Epithelial cell of proximal tubule (primary cell): Measurements from ENCODE around the gene VSTM4. TPM values are rescaled to one million over a fixed set of nuclear protein-coding genes. Genes with fewer than 3 reads are reported as not detected.

ENCODE experiments used
- DNase-seq: peaks from one replicate; pipeline ENCODE4 v3.0.0-alpha.2; 2011; ENCODE audit warnings: low read depth
- H3K4me3 ChIP-seq: 2 replicates; pipeline ENCODE4 v1.5.1; 2011; ENCODE audit warnings: low read depth, mild to moderate bottlenecking, low read length
- CTCF ChIP-seq: conservative IDR thresholded peaks from 2 replicates; pipeline ENCODE4 v1.5.1; 2012; ENCODE audit warnings: low read depth, mild to moderate bottlenecking, low read length
- total RNA-seq: library from RNA; depleted of rRNA; stranded (reverse); fragments of >200 nt; gene quantifications from 2 replicates; pipeline ENCODE4 v1.2.3, GENCODE V29; 2015

VSTM4 gene
- total RNA-seq, 1 donor from 2014 or later: 0.40 TPM

DNA sequence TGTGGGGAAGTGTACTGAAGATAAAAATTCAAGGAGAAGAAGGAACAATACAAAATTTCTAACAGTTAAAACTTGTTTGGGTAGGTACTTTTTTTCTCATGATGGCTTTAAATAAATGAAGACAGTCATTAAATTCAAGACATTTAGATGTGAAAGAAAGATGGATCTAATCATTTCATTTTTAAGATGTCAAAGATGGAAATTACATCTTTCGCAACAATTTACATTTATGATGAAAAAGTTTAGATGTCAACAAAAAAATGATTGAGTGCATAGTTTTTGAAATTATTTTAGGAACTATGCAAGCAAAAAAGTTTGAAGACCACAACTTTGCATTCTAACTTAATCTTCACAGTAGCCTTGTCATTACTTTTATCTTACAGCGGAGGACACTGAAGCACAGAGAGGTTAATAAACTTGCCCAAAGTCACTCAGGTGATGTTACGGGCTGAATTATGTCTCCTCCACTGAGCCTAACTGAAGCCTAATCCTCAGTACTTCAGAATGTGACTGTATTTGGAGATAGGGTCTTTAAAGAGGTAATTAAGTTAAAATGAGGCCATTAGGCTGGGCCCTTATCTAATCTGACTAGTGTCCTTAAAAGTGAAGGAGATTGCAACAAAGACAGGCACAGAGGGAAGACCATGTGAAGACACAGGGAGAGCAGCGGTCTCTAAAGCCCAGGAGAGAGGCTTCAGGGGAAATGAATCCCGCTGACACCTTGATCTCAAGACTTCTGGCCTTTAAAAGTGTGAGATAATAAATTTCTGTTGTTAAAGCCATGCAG is 48.2 kb downstream of the VSTM4 start:
- DNase-seq: no peak
- H3K4me3 ChIP-seq: no peak overlapping the region
- no peak for TF ChIP-seq CTCF

DNA sequence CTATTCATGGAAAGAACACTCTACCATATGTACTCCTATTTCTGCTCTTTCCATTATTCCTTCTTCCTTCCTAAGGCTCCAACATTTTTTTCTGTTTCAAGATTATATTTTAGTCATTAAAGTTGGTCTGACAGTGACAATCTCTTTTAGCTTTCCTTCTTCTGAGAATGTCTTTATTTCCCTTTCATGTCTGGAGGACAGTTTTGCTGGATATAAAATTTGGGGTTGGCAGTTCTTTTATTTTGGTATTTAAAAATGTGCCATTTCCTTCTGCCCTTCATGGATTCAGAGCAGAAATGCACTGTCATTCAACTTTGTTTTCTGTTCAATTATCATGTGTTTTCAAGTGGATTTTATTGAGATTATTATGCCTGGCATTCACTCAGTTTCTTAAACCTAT is 53.1 kb downstream of the VSTM4 start:
- DNase-seq: no peak
- TF ChIP-seq CTCF: no peak
- H3K4me3 ChIP-seq: no peak overlapping the region

DNA sequence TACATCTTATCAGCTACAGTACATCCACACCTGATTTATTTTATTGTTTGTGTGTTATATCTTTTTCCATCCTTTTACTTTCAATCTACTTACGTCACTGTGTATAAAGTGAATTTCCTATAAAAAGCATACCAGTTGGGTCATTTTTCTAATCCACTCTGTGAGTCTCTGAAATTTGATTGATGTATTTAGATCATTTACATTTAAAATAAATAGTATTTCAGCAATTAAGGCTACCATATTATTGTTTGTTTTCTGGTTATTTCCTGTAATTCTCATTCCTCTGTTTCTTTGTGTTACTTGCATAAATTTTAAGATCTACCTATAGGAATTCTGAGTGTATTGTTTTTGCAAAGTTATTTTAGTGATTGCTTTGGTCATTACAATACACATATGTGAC is 53.7 kb downstream of the VSTM4 start:
- TF ChIP-seq CTCF: no peak
- DNase-seq: no peak
- H3K4me3 ChIP-seq: no peak overlapping the region

- no peak for DNase-seq
- TF ChIP-seq CTCF: no peak
- H3K4me3 ChIP-seq: no peak overlapping the region
Measured at GRCh38 chr10:49058463-49059255, 56.7 kb downstream of the VSTM4 start.

GRCh38 chr10:49057231-49057880 is 58.0 kb downstream of the VSTM4 start:
- no peak for DNase-seq
- H3K4me3 ChIP-seq: no peak overlapping the region
- TF ChIP-seq CTCF: no peak

- TF ChIP-seq CTCF: peak; percentile 24
- no peak for DNase-seq
- H3K4me3 ChIP-seq: no peak overlapping the region
Measured at GRCh38 chr10:49056356-49056755, 59.0 kb downstream of the VSTM4 start.
